GM23248 (cell line): ENCODE data around the gene KMT5B. TPM values are rescaled to one million over a fixed set of nuclear protein-coding genes. Genes with fewer than 3 reads are reported as not detected.

ENCODE experiments used
- DNase-seq: peaks from one replicate; pipeline ENCODE4 v3.0.0-alpha.2; 2015
- H2AFZ ChIP-seq: fragments of 200-600 bp; sonication (generic); 2 replicates; pipeline ENCODE4 v1.6.1; 2016; ENCODE audit warnings: antibody characterized with exemption
- H3F3A ChIP-seq: fragments of 200-600 bp; sonication (generic); 2 replicates; pipeline ENCODE4 v1.6.1; 2016; ENCODE audit warnings: mild to moderate bottlenecking, antibody characterized with exemption, mixed run types; ENCODE audit not compliant: insufficient read depth
- H3K27ac ChIP-seq: fragments of 200-600 bp; sonication (generic); 2 replicates; pipeline ENCODE4 v1.5.1; 2016; ENCODE audit warnings: mild to moderate bottlenecking
- H3K27me3 ChIP-seq: fragments of 200-600 bp; sonication (generic); replicated peaks from 2 replicates; pipeline ENCODE4 v1.6.1; 2016; ENCODE audit warnings: mild to moderate bottlenecking; ENCODE audit not compliant: insufficient read depth
- H3K36me3 ChIP-seq: fragments of 200-600 bp; sonication (generic); 2 replicates; pipeline ENCODE4 v1.6.1; 2016; ENCODE audit warnings: low read depth, mild to moderate bottlenecking
- H3K4me1 ChIP-seq: fragments of 200-600 bp; sonication (generic); 2 replicates; pipeline ENCODE4 v1.6.1; 2016; ENCODE audit warnings: mild to moderate bottlenecking; ENCODE audit not compliant: insufficient read depth
- H3K4me2 ChIP-seq: fragments of 200-600 bp; sonication (generic); one replicate; pipeline ENCODE4 v1.6.1; 2016; ENCODE audit warnings: mild to moderate bottlenecking; ENCODE audit not compliant: unreplicated experiment
- H3K4me3 ChIP-seq: fragments of 200-600 bp; sonication (generic); 2 replicates; pipeline ENCODE4 v1.5.1; 2016; ENCODE audit warnings: mild to moderate bottlenecking
- H3K79me2 ChIP-seq: fragments of 200-600 bp; sonication (generic); 2 replicates; pipeline ENCODE4 v1.6.1; 2016; ENCODE audit warnings: mild to moderate bottlenecking; ENCODE audit not compliant: insufficient read depth
- H3K9ac ChIP-seq: fragments of 200-600 bp; sonication (generic); 2 replicates; pipeline ENCODE4 v1.6.1; 2016; ENCODE audit warnings: mild to moderate bottlenecking
- H3K9me2 ChIP-seq: fragments of 200-600 bp; sonication (generic); 2 replicates; pipeline ENCODE4 v1.6.1; 2016; ENCODE audit warnings: mixed run types, mild to moderate bottlenecking, moderate library complexity; ENCODE audit not compliant: insufficient read depth
- H3K9me3 ChIP-seq: fragments of 200-600 bp; sonication (generic); one replicate; pipeline ENCODE4 v1.6.1; 2017; ENCODE audit warnings: low read depth
- H4K20me1 ChIP-seq: fragments of 200-600 bp; sonication (generic); 2 replicates; pipeline ENCODE4 v1.6.0; 2016; ENCODE audit not compliant: insufficient read depth
- EZH2 ChIP-seq: fragments of 200-600 bp; sonication (generic); IDR thresholded peaks from 2 replicates; pipeline ENCODE4 v1.6.1; 2018; ENCODE audit warnings: antibody characterized with exemption, mild to moderate bottlenecking; ENCODE audit not compliant: insufficient read depth, poor library complexity, severe bottlenecking
- EZH2phosphoT487 ChIP-seq: fragments of 200-600 bp; sonication (generic); IDR thresholded peaks from 2 replicates; pipeline ENCODE4 v1.6.1; 2018; ENCODE audit warnings: antibody characterized with exemption, moderate library complexity, mild to moderate bottlenecking, low read depth; ENCODE audit not compliant: insufficient read depth
- WGBS, 2 experiments: methylation state at CpG; one replicate each; pipeline ENCODE4 v1.1.6; 2015 to 2017; ENCODE audit warnings: low lambda C conversion rate in 2 of 2, low coverage in 1 of 2; ENCODE audit errors: missing lambda C conversion rate in 2 of 2; 5-methylcytosine and 5-hydroxymethylcytosine counted together
- in situ Hi-C: fragments of 300-500 bp; cut with MboI; formaldehyde crosslinking; loops from 2 replicates; pipeline ENCODE4 v1.15.0; 2020
- polyA plus RNA-seq: library from polyadenylated mRNA; unstranded; fragments of >200 nt; fragmentation: Nextera tagmentation; extraction: Ambion mirVana; gene quantifications from 2 replicates; pipeline ENCODE4 v1.2.1, GENCODE V29; 2016
- total RNA-seq: library from RNA; depleted of rRNA; stranded (reverse); fragments of >200 nt; shearing (Covaris generic); gene quantifications from 2 replicates; pipeline ENCODE4 v1.2.3, GENCODE V29; 2014

The KMT5B gene
- total and polyA plus RNA-seq, 2 experiments from 2014 or later = 17.7 to 22.9 TPM

- Histone ChIP-seq H3K4me1 (no peaks in the 10 kb centered on the region), H3K79me2 (no peaks in the 10 kb centered on the region), H3K27me3 (no peaks in the 10 kb centered on the region), H3F3A (no peaks in the 10 kb centered on the region), H3K27ac (no peak overlapping the region), H3K9me3 (no peaks in the 10 kb centered on the region), H3K4me3 (no peak overlapping the region), H3K36me3 (peaks cover 57% of the 10 kb centered on the region), H3K9ac (no peak overlapping the region), H3K4me2 (no peak overlapping the region), H2AFZ (no peak overlapping the region), H3K9me2 (no peaks in the 10 kb centered on the region), H4K20me1 (no peaks in the 10 kb centered on the region)
- WGBS, 2 experiments = 92 to 97% methylated on average over 4 of the region's 4 CpGs
- no peak for DNase-seq
- in situ Hi-C loops = no loop called here
- no peak for TF ChIP-seq EZH2
- TF ChIP-seq EZH2phosphoT487 = no peak
These were observed 39.2 kb downstream of the KMT5B start for GRCh38 chr11:68173926-68174325.

GRCh38 chr11:68169442-68169841 is 43.7 kb downstream of the KMT5B start:
- no peaks in the 10 kb centered on the region for H3F3A ChIP-seq
- no peaks in the 10 kb centered on the region for H4K20me1 ChIP-seq
- no peaks in the 10 kb centered on the region for H3K79me2 ChIP-seq
- in situ Hi-C loops = no loop called here
- no peaks in the 10 kb centered on the region for H3K9me3 ChIP-seq
- no peak for DNase-seq
- H3K9me2 ChIP-seq = no peaks in the 10 kb centered on the region
- no peaks in the 10 kb centered on the region for H3K27me3 ChIP-seq
- H3K4me3 ChIP-seq = no peak overlapping the region
- no peak overlapping the region for H2AFZ ChIP-seq
- TF ChIP-seq EZH2phosphoT487 (no peak), EZH2 (no peak)
- H3K27ac ChIP-seq = no peak overlapping the region
- H3K9ac ChIP-seq = no peak overlapping the region
- peaks cover 55% of the 10 kb centered on the region for H3K36me3 ChIP-seq
- no peaks in the 10 kb centered on the region for H3K4me1 ChIP-seq
- H3K4me2 ChIP-seq = no peak overlapping the region

GRCh38 chr11:68168694-68169093 is 44.4 kb downstream of the KMT5B start:
- TF ChIP-seq EZH2 (no peak), EZH2phosphoT487 (no peak)
- Histone ChIP-seq H3K36me3 (peaks cover 47% of the 10 kb centered on the region), H3K9me2 (no peaks in the 10 kb centered on the region), H3K4me2 (no peak overlapping the region), H3K9ac (no peak overlapping the region), H3K4me3 (no peak overlapping the region), H4K20me1 (no peaks in the 10 kb centered on the region), H3F3A (no peaks in the 10 kb centered on the region), H3K27me3 (no peaks in the 10 kb centered on the region), H2AFZ (no peak overlapping the region), H3K4me1 (0 out of 2 replicates have a peak, but pooled peaks cover 2% of the 10 kb centered on the region), H3K27ac (no peak overlapping the region), H3K79me2 (no peaks in the 10 kb centered on the region), H3K9me3 (no peaks in the 10 kb centered on the region)
- WGBS, 2 experiments = 94 to 100% methylated on average over 5 of the region's 5 CpGs
- in situ Hi-C loops = no loop called here
- no peak for DNase-seq

- Histone ChIP-seq H3F3A (no peaks in the 10 kb centered on the region), H3K36me3 (peaks cover 39% of the 10 kb centered on the region; the same call in 1 of the 2 replicates), H3K4me3 (no peak overlapping the region), H3K27me3 (no peaks in the 10 kb centered on the region), H3K27ac (no peak overlapping the region), H3K9ac (no peak overlapping the region), H3K9me3 (no peaks in the 10 kb centered on the region), H3K9me2 (no peaks in the 10 kb centered on the region), H3K4me1 (0 out of 2 replicates have a peak, but pooled peaks cover 2% of the 10 kb centered on the region), H3K4me2 (no peak overlapping the region), H3K79me2 (no peaks in the 10 kb centered on the region), H2AFZ (no peak overlapping the region), H4K20me1 (no peaks in the 10 kb centered on the region)
- in situ Hi-C loops = no loop called here
- TF ChIP-seq EZH2phosphoT487 = no peak
- TF ChIP-seq EZH2 = no peak
- no peak for DNase-seq
- 88 to 96% methylated on average over 6 of the region's 6 CpGs for WGBS, 2 experiments
These were observed 45.6 kb downstream of the KMT5B start for GRCh38 chr11:68167474-68167873.

GRCh38 chr11:68166969-68167368 is 46.1 kb downstream of the KMT5B start:
- Histone ChIP-seq H3K36me3 (peaks cover 36% of the 10 kb centered on the region; the same call in 1 of the 2 replicates), H3K4me1 (0 out of 2 replicates have a peak, but pooled peaks cover 2% of the 10 kb centered on the region), H3K9ac (no peak overlapping the region), H3K4me3 (no peak overlapping the region), H3K9me2 (no peaks in the 10 kb centered on the region), H2AFZ (no peak overlapping the region), H3K79me2 (no peaks in the 10 kb centered on the region), H3K27me3 (no peaks in the 10 kb centered on the region), H4K20me1 (no peaks in the 10 kb centered on the region), H3K9me3 (no peaks in the 10 kb centered on the region), H3F3A (no peaks in the 10 kb centered on the region), H3K27ac (no peak overlapping the region), H3K4me2 (no peak overlapping the region)
- no peak for TF ChIP-seq EZH2
- TF ChIP-seq EZH2phosphoT487 = no peak
- in situ Hi-C loops = no loop called here
- 89 to 90% methylated on average over 4 of the region's 4 CpGs for WGBS, 2 experiments
- no peak for DNase-seq
